MM.1S (cell line): ENCODE results near the gene CAST.

Source experiments
- CTCF ChIP-seq: fragments of 300-600 bp; sonication (generic); IDR thresholded peaks from 2 replicates; pipeline ENCODE4 v1.5.1; 2016; ENCODE audit warnings: antibody characterized with exemption, low read length, mixed read lengths
- EZH2 ChIP-seq: fragments of 300-600 bp; sonication (generic); optimal IDR thresholded peaks from 2 replicates; pipeline ENCODE3; 2017; ENCODE audit warnings: low read depth, mild to moderate bottlenecking, antibody characterized with exemption, low read length, mixed read lengths

- no peak for TF ChIP-seq EZH2
- peak; percentile 15; the same call in 1 of the 2 replicates for TF ChIP-seq CTCF
Observed at GRCh38 chr5:96822686-96823459, 160.7 kb downstream of the CAST start.
